NOMO-1 treated with dmso at 0.1 percent for 144 hours (cell line): ENCODE measurements around the gene TRAF3IP1.
A peak's percentile ranks its signal among the peaks of the same experiment; 100 is the strongest.

ENCODE experiments used
- DNase-seq: peaks from one replicate; lab custom pipeline; 2025; ENCODE audit not compliant: unreplicated experiment; lab: John Stamatoyannopoulos, UW

TRAF3IP1 gene

DNA sequence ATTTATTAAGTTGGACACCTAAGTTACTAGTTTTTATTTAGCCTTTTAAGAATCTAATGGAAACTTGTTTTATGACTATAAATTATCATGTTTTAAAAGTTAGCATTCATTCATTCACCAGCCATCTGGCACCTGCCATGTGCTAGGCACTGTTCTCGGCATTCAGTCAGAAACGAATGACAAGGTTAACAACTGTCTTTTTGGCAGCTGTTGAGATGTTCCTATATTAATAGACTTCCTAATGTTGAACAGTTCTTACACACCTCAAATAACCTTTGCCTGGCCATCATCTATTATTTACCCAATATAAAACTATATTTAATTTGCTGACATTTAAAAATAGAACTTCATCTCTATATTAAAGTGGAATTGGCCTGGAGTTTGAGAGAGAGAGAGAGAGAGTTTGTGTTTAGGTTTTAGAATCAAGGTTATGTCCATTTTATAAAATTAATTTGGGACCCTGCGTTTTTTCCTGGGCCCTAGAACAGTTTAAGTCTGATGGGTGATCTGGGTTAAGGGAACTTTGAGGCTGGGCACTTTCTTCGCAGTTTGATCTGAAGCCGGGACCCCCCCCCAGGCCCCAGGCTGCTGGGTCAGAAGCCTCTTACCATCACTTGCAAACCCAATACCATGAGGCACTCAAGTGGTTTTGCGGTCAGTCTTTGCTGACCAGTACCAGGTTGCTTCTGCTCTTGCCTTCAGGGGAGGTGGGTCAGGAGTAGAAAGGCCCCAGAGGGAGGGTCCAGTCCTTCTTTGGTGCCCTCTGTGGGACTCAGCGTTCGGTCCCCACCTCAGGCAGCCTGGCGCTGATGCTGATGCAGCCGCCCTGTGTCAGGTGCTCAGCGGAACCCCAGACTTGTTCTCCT lies 58.1 kb downstream of the TRAF3IP1 start:
- no peak for DNase-seq

DNA sequence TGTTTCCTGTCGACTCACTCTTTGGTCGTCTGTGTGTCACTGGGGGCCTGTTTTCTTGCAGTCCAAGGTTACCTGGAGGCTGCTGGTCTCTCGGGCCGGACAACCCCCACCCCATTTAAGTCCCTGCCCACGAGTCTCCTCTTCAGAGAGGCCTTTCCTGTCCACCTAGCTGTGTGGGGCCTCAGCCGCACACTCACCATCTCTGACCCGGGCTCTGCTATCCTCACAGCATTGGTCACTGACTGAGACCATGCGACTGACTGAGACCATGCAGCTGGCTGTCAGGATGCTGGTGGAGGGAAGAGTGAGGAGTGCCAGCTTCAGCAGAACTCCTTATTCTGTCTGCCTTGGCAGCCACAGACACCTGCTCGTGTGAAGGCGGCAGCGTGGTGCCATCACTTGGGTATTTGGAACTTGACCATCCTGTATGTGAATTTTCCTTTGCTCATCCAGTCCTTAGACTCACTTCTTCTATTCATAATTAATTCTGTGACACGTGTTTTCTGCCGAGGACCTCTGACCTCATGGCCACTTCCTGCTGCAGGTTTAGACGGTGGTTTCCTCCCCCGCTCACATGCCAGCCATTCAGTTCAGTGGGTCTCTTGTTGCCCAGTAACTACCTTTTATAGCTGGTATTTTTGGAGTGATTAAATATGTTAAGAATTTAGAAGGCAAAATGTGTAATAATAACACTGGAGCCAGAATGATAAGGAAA lies 58.9 kb downstream of the TRAF3IP1 start:
- no peak for DNase-seq

DNA sequence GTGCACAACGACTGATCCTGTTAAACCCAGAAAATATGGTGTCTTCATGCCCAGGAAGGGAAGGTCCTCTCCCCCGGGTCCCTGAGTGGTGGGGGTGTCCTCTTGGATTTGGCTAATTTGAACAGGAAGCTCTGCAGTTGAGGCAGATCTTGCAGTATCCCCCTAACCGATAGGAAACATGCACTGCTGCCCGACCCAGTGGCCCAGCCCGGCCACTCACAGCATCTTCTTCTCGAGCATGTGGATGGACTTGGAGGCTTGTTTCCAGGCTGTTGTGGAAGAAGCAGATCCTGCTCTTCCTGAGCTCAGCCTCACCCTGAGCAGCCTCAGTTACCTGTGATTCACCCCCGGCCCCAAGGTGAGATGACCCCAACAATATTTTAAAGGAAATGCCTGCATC lies 60.0 kb downstream of the TRAF3IP1 start:
- DNase-seq, result no peak

DNA sequence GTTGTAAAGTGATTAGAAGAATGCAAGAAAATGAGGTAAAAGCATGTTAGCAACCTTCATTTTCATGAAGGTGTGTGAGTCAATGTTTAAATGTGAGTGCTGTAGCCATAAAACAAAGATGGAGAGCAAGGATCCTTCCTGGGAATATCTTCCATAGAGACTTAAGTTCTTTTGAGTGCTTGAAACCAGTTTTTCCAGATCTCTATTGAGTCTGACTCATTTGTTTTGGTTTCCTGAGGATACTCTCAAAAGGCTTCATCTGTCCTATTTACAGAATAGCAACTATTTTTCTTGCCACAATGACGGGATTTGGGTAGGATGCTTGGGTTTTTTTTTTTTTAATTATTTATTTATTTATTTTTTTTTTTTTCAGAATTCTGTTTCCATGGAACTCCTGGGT lies 60.5 kb downstream of the TRAF3IP1 start:
- no peak for DNase-seq

DNA sequence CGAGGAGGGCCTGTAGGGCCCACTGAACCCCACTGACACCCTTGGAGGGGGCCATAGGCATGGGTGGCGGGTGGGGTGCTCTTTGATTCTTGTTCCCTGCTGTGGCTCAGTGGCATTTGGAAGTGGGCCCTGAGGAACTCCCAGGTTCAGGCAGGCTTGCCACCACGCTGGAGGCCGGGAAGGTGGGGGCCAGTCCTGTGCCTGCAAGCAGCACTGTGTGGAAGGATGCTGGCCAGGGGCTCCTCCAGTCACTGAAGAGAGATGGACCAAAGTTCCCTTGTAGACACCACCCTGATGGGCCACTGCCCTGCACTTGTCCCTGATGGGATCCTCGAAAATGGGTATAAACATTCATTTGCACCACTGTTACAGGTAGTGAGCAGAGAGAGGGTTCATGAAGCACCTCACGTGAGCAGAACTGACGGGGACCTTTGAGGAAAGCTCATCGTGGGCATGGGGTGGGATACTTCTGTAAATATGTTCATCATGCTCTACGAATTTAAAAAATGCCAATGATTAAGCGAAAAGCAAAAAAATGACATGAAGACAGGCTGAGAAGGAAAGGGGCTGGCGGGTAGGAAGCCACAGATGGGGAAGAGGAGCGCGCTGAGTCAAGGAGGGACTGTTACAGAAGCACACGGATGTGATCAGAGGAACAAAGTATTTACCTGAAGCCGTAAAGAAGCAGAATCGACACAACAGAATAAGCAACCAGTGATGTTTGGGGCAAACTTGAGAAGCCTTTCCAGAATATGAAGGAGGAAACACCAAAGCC lies 61.2 kb downstream of the TRAF3IP1 start:
- peak; percentile 48 for DNase-seq

DNA sequence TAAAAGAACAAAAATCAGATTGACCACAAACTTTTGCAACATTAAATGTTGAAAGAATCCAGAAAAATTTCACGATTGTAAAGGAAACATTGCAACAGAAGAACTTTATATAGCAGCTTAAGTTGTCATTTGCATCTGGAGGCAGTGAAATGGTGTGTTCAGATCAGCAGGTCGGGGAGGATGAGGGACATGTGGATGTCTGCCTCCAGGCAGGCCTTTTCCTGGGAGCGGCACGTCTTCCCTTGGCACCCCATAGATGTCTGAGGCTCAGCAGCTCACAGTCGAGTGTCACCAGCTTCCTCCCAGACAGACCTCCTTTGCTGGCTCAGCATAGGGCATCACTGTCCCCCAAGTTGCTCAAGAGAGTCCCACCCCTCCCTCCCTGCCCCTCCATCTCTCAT lies 62.1 kb downstream of the TRAF3IP1 start:
- DNase-seq, result peak; percentile 60

DNA sequence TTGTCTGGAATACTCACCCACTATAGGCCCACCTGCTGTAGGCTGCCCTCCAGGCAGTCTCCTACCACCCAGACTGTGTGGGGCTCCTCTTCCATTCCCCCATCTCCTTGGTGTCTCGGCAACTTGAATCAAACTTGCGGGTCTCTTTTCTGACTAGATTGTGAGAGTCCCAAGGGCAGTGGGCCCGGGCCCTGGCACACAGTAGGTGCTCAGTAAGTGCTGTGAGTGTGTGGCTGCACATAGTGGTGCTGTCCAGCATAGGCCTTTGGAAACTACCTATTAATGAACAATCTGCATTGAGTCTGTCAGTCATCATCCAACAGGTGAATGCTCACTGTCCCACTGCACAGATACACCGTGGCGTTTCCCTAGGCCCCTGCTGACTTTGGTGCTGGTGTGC lies 62.8 kb downstream of the TRAF3IP1 start:
- no peak for DNase-seq

DNA sequence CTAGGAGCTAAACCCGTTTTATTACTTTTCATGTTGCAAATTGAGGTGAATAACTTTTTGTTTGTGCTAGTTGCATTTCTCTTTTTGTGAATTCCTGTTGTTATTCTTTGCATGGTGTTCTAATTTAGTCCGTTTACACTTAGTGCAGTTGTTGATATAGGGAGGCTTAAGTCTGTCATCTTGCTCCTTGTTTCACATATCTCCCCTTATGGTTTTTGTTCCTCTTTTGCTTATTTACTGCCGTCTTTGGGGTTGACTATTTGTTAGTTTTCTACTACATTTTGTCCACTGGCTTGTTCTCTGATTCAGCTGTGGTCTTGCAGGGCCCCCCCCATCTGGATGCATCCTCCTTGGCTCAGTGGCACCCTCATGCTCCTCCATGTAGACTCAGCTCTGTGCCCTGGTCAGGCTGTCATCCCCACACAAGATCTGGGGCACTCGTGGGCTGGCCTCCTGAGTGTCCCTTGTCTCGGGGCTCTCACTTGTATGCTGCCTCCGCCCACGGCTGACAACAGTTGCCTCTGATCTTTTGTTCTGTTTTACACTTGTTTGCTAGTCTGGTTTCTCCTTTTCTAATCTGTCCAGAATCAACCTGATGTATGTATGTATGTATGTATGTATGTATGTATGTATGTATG lies 63.5 kb downstream of the TRAF3IP1 start:
- no peak for DNase-seq

DNA sequence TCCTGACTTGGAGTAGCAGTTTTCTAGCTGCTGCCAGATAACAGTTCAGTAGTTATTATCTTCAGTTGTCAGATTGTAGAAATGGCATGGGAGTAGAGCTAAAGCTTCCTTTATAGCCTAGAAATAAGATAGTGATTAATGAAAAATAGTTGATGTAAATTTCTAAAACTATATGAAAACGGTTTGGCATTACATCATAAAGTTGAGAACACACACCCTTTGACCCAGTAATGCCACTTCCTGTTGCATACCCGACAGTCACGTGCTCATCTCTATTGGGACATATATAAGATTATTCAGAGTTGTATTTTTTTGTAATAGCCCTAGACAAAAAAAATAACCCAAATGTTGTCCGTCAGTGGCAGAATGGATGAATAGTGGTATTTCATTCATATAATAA lies 67.0 kb downstream of the TRAF3IP1 start:
- peak; percentile 49 for DNase-seq

DNA sequence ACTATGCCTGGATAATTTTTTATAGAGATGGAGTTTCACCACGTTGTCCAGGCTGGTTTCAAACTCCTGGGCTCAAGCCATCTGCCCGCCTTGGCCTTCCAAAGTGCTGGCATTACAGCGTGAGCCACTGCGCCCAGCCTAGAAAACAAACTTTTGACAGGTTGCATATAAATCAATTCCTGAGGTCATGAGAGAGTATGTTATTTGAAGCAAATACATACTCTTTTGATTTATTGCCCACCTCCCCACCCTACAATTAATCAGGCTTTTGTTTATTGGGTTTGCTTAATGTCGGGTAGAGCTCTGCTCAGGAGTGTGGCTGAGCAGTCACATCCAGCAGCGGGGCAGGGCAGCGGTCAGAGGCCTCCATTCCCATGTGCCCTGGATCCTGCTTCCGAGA lies 68.5 kb downstream of the TRAF3IP1 start:
- DNase-seq, result no peak

DNA sequence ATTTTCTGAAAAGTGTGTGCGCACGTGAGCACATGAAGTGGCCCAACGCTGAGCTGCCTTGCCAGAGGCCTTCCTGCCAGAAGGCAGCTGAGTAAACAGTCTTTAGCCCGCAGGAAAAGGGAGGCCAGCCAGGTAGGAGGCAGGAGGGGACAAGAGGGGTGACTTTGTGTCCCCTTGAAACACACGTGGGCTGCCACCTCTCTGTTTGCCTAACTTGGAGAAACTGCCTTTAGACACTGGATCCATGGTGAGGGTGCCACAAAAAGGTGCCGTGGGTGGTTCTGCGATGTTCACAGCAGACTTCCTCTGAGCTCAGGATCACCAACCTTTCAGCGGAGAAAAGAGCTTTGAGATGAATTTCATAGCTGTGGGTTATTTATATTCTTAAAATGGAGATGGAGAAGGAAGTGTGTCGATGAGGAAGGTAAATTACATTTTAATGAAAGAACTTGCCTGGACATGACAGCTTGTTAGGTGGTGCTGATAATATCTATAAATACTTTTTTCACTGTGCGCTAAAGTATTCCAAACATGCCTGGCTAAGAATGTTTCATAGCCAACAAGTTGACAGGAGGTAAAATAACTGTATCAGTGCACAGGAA lies 69.8 kb downstream of the TRAF3IP1 start:
- DNase-seq, result no peak

DNA sequence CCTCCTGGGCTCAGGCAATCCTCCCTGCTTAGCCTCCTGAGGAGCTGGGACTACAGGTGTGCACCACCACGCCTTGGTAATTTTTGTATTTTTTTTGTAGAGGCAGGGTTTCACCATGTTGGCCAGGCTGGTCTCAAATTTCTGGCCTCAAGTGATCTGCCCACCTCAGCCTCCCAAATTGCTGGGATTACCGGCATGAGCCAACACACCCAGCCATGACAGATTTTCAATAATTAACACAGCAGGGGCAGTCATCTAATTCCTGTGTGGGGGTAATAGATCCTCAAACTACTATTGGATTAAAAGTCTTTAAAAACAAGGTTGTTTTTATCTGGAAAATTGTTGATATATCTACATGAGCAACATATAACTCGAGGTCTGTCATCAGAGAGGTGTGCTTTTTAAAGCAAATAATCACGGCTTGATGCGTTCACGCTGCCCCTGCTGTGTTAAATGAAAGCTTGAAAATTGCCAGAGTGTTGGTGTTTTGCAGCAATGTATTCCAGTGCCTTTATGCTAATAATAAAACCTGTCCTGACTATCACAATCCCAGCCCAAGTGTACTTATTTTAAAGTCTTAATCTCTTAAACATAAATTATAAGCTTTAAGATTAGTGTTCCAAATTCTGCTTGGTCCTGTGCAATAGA lies 70.8 kb downstream of the TRAF3IP1 start:
- no peak for DNase-seq

DNA sequence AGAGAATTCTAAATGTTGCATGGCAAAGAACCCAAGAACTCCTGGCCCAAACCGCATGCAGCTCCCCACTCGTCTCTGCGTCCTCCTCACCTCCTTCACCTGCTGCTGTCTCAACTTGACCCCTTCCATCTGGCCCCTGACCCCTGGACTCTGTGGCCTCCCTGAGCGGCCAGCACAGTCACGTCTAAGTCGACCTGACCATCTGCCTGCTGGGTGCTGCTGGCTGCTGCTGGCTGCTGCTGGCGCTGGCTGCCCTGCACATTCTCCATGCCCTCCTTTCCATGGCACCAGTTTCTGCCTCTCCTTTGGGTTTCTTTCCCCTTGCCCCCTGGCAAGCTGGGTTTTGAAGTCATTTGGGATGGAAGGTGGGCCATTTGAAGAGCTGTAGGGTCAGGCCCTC lies 76.3 kb downstream of the TRAF3IP1 start:
- no peak for DNase-seq

DNA sequence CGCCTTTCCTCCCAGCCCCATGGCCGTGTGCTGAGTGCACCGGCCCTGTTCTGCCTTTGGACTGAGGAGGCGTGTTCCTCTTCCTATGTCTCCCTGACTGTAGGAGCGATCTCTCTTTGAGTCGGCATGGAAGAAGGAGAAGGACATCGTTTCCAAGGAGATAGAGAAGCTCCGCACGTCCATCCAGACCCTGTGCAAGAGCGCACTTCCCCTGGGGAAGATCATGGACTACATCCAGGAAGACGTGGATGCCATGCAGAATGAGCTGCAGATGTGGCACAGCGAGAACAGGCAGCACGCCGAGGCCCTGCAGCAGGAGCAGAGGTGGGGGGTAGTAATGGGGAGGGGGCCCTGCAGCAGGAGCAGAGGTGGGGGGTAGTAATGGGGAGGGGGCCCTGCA lies 77.0 kb downstream of the TRAF3IP1 start:
- no peak for DNase-seq

DNA sequence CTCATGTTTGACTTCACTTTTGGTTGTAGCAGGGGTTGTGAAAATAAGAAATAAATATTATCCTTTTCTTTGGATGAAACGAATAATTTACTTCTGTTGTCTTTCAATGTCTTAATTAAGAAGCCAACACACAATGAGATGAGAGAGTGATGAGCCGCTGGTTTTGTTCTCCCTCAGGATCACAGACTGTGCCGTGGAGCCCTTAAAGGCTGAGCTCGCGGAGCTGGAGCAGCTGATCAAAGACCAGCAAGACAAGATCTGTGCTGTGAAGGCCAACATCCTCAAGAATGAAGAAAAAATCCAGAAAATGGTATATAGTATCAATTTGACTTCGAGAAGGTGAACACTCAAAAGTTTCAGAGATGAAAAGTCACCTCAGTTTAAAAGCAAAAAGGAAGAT lies 78.3 kb downstream of the TRAF3IP1 start:
- no peak for DNase-seq

DNA sequence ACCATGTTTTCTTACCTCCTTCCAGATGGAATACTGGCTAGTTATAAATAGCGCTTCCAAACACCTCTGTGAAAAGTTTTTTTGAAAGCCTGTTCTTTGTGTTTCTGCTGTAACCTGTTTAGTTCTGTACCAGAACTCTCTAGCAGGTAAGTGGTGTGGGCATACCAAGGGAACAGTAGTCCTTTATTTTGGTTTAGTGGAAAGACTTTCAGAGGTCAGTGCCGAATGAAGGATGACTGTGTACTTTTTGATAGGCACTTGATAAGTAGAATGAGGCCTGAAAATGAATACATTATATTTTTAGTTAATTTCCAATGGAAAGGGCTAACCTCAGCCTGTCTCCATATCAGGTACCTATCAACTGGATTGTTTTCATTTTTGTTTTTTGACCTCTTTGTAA lies 78.8 kb downstream of the TRAF3IP1 start:
- DNase-seq, result no peak

DNA sequence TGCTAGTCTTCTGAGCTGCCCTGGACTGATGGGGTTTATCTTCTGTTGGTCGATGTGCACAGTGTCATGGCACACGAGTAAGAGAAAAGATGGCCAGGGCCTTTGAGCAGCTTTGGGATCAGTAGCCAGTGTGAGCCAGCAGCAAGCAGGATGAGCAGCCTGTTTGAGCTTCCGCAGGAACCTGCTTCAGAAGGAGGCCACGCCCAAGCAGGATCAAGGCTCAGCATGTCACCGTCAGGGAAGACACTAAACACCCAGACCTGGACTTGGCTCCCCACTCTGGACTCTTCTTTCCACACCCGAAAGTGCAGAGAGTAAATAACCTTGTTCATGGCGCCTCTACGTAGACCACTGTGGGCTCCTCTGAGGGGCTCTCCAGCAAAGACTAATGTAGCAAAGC lies 81.2 kb downstream of the TRAF3IP1 start:
- DNase-seq, result no peak

DNA sequence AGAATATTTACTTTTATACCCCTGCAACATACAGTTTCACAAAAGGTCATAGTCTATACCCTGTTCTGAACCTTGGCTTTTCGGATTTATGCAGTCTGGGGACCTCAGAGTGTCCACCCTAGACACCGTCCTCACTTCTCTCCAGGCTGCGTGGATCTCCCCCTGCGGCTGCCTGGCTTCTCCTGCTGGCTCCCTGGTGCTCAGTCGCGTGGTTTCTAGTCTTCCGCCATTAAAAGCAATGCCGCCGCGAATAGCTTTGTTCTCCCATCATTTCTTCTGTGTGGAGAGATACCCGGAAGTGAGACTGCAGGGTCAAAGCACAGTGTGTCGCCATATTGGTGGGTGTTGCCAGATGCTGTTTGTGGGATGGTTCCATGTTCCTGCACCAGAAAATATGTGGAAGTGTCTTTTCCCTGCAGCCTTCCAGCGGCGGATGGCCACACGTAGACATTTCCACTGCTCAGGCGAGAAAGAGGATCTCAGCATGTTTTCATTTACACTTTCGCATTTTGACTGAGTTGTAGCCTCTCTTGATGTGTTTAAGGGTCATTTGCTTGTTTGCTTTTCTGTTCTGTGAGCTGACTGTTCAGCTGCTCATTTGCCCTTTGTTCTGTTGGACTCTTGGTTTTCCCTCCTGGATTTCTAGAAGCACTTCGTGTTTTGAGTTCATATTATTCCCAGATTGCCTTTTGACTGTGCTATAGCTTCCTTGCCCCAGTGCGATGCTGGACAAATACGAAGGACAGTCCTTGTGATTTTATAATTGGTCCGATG lies 83.5 kb downstream of the TRAF3IP1 start:
- DNase-seq, result no peak

DNA sequence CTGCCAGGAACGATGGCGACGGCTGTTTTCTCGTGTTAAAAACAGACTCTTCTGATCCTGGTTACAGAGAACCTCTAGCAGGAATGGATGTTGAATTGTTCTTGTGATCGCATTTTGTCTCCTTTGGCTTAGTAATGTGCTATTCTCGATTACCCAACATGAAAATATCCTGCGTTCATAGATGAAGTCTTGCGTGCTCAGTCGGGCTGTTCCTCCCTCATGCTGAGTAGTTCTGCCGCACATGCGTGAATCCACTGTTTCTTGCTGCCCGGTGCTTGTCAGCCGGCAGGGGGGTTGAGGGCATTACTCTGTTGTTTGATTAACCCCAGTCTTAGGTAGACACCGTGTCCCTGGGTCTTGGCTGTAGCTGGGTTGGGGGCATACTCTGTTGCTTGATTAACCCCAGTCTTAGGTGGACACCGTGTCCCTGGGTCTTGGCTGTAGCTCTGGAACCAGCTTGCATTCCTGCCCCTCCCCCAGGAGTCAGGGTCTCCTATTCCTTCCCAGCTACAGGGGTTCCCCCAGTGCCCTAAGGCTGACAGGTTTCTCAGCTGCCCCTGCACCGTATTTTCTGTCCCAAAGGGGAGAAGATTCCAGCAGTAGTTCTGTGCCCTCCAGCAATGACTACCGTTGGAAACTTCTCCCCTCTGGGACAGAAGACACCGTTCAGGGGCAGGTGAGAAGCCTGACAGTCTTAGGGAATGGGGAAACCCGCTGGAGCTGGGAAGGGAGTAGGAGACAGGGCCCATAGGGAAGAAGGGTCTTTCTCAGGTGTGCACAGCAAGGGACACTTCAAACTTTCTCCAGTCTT lies 84.3 kb downstream of the TRAF3IP1 start:
- DNase-seq, result no peak
